HG03025 (cell line): ENCODE results near the gene ZNF862.

Source experiments
- ATAC-seq: cut with Tn5 transposase; IDR thresholded peaks from one replicate; pipeline ENCODE4 v1.9.1; 2021; ENCODE audit warnings: mild to moderate bottlenecking, moderate library complexity; ENCODE audit not compliant: unreplicated experiment, low FRiP score

ZNF862 gene

GRCh38 chr7:149839933-149840332, 1.8 kb downstream of the ZNF862 start:
- ATAC-seq, result no peak

GRCh38 chr7:149843566-149843965, 5.4 kb downstream of the ZNF862 start:
- ATAC-seq, result no peak

GRCh38 chr7:149844445-149844844, 6.3 kb downstream of the ZNF862 start:
- ATAC-seq, result no peak

GRCh38 chr7:149845257-149845980, 7.2 kb downstream of the ZNF862 start:
- no peak for ATAC-seq

- no peak for ATAC-seq
Measured at GRCh38 chr7:149846021-149846420, 7.8 kb downstream of the ZNF862 start.

- ATAC-seq, result no peak
Measured at GRCh38 chr7:149846436-149847046, 8.4 kb downstream of the ZNF862 start.

- no peak for ATAC-seq
Measured at GRCh38 chr7:149849174-149849573, 11.0 kb downstream of the ZNF862 start.

GRCh38 chr7:149850007-149850594, 11.9 kb downstream of the ZNF862 start:
- no peak for ATAC-seq

- ATAC-seq, result no peak
Measured at GRCh38 chr7:149850716-149851115, 12.5 kb downstream of the ZNF862 start.

GRCh38 chr7:149851449-149851848, 13.3 kb downstream of the ZNF862 start:
- no peak for ATAC-seq

GRCh38 chr7:149853157-149853556, 15.0 kb downstream of the ZNF862 start:
- ATAC-seq, result no peak

GRCh38 chr7:149854611-149855360, 16.6 kb downstream of the ZNF862 start:
- no peak for ATAC-seq

- no peak for ATAC-seq
Measured at GRCh38 chr7:149855361-149856305, 17.5 kb downstream of the ZNF862 start.

GRCh38 chr7:149856583-149856982, 18.4 kb downstream of the ZNF862 start:
- no peak for ATAC-seq

- ATAC-seq, result no peak
Measured at GRCh38 chr7:149859369-149859768, 21.2 kb downstream of the ZNF862 start.

GRCh38 chr7:149859876-149860275, 21.7 kb downstream of the ZNF862 start:
- no peak for ATAC-seq

GRCh38 chr7:149860821-149861727, 22.9 kb downstream of the ZNF862 start:
- ATAC-seq, result no peak

GRCh38 chr7:149861728-149862045, 23.5 kb downstream of the ZNF862 start:
- no peak for ATAC-seq

GRCh38 chr7:149862156-149862555, 24.0 kb downstream of the ZNF862 start:
- ATAC-seq, result no peak
